Type B pancreatic cell (in vitro differentiated cells): ENCODE data around the gene TIAM1. TPM values are rescaled to one million over a fixed set of nuclear protein-coding genes. Genes with fewer than 3 reads are reported as not detected.

ENCODE experiments used
- DNase-seq: peaks from one replicate; pipeline ENCODE4 v3.0.0; 2021; ENCODE audit warnings: mixed read lengths; ENCODE audit not compliant: unreplicated experiment; ENCODE audit errors: extremely low spot score
- H3K27ac Mint-ChIP-seq: 2 replicates; pipeline ENCODE4 v1.8.0; 2021; ENCODE audit warnings: mild to moderate bottlenecking, mixed read lengths
- H3K27me3 Mint-ChIP-seq: 2 replicates; pipeline ENCODE4 v1.8.0; 2021; ENCODE audit warnings: mixed read lengths
- H3K36me3 Mint-ChIP-seq: 2 replicates; pipeline ENCODE4 v1.8.0; 2021; ENCODE audit warnings: mixed read lengths
- H3K4me1 Mint-ChIP-seq: one replicate; pipeline ENCODE4 v1.8.0; 2021; ENCODE audit warnings: mixed read lengths; ENCODE audit not compliant: unreplicated experiment
- H3K4me3 Mint-ChIP-seq: 2 replicates; pipeline ENCODE4 v1.8.0; 2021; ENCODE audit warnings: mild to moderate bottlenecking, mixed read lengths
- H3K9me3 Mint-ChIP-seq: 2 replicates; pipeline ENCODE4 v1.8.0; 2021; ENCODE audit warnings: mixed read lengths
- CTCF ChIP-seq: fragments of 200-600 bp; sonication (generic); conservative IDR thresholded peaks from 2 replicates; pipeline ENCODE4 v1.5.0; 2021; ENCODE audit warnings: antibody characterized with exemption, mild to moderate bottlenecking
- total RNA-seq: library from RNA; stranded (reverse); gene quantifications from 2 replicates; pipeline ENCODE4 v1.2.1, GENCODE V29; 2021; ENCODE audit warnings: low replicate concordance

The TIAM1 gene
- total RNA-seq, 1 donor from 2014 or later = 49.3 TPM

- TF ChIP-seq CTCF = no peak
- peaks cover 25% of the 10 kb centered on the region for H3K4me1 Mint-ChIP-seq
- no peak overlapping the region for H3K27ac Mint-ChIP-seq
- H3K4me3 Mint-ChIP-seq = peak overlapping the region; percentile 14
- no peaks in the 10 kb centered on the region for H3K36me3 Mint-ChIP-seq
- DNase-seq = no peak
- peaks cover 9% of the 10 kb centered on the region for H3K9me3 Mint-ChIP-seq
- H3K27me3 Mint-ChIP-seq = peaks cover 14% of the 10 kb centered on the region
Measured at GRCh38 chr21:31349208-31349607, 5.1 kb upstream of the TIAM1 start.

- DNase-seq = no peak
- peaks cover 23% of the 10 kb centered on the region for H3K27me3 Mint-ChIP-seq
- H3K27ac Mint-ChIP-seq = no peak overlapping the region
- no peak for TF ChIP-seq CTCF
- no peaks in the 10 kb centered on the region for H3K36me3 Mint-ChIP-seq
- H3K4me3 Mint-ChIP-seq = no peak overlapping the region
- H3K9me3 Mint-ChIP-seq = peaks cover 9% of the 10 kb centered on the region
- H3K4me1 Mint-ChIP-seq = peaks cover 35% of the 10 kb centered on the region
Measured at GRCh38 chr21:31348188-31348587, 4.1 kb upstream of the TIAM1 start.

- Mint-ChIP-seq H3K4me1 (peaks cover 38% of the 10 kb centered on the region), H3K9me3 (peaks cover 9% of the 10 kb centered on the region), H3K27me3 (peaks cover 28% of the 10 kb centered on the region), H3K4me3 (peak overlapping the region; percentile 19), H3K27ac (no peak overlapping the region), H3K36me3 (no peaks in the 10 kb centered on the region)
- peak; percentile 70 for TF ChIP-seq CTCF
- no peak for DNase-seq
Measured at GRCh38 chr21:31347435-31348032, 3.5 kb upstream of the TIAM1 start.

GRCh38 chr21:31346256-31346821, 2.3 kb upstream of the TIAM1 start:
- H3K4me1 Mint-ChIP-seq = peaks cover 38% of the 10 kb centered on the region
- peaks cover 9% of the 10 kb centered on the region for H3K9me3 Mint-ChIP-seq
- peak overlapping the region; percentile 26 for H3K27ac Mint-ChIP-seq
- peak overlapping the region; percentile 19 for H3K4me3 Mint-ChIP-seq
- no peak for DNase-seq
- peaks cover 30% of the 10 kb centered on the region for H3K27me3 Mint-ChIP-seq
- no peaks in the 10 kb centered on the region for H3K36me3 Mint-ChIP-seq
- TF ChIP-seq CTCF = no peak

GRCh38 chr21:31345136-31345535, 1.1 kb upstream of the TIAM1 start:
- Mint-ChIP-seq H3K4me3 (peak overlapping the region; percentile 68), H3K27me3 (peaks cover 30% of the 10 kb centered on the region), H3K4me1 (peaks cover 33% of the 10 kb centered on the region), H3K27ac (no peak overlapping the region), H3K36me3 (no peaks in the 10 kb centered on the region), H3K9me3 (no peaks in the 10 kb centered on the region)
- TF ChIP-seq CTCF = no peak
- DNase-seq = no peak
